GM12873 (cell line): Measurements from ENCODE around the gene RERG.

ENCODE experiments used
- CTCF ChIP-seq: IDR thresholded peaks from 2 replicates; pipeline ENCODE4 v1.5.1; 2012; ENCODE audit warnings: low read depth, mild to moderate bottlenecking, moderate library complexity, low read length, control low read depth; ENCODE audit not compliant: insufficient read depth; ENCODE audit errors: missing control alignments

The RERG gene

GRCh38 chr12:15116086-15116485 is 105.1 kb downstream of the RERG start:
- no peak for TF ChIP-seq CTCF

- no peak for TF ChIP-seq CTCF
Measured at GRCh38 chr12:15115434-15115833, 105.8 kb downstream of the RERG start.

GRCh38 chr12:15114501-15114900 is 106.7 kb downstream of the RERG start:
- TF ChIP-seq CTCF, result no peak

- no peak for TF ChIP-seq CTCF
Measured at GRCh38 chr12:15092826-15093225, 128.4 kb downstream of the RERG start.

- TF ChIP-seq CTCF, result no peak
Measured at GRCh38 chr12:15090441-15090840, 130.8 kb downstream of the RERG start.

GRCh38 chr12:15088105-15088504 is 133.1 kb downstream of the RERG start:
- no peak for TF ChIP-seq CTCF

GRCh38 chr12:15074351-15074750 is 146.9 kb downstream of the RERG start:
- no peak for TF ChIP-seq CTCF
